Esophagus squamous epithelium (tissue), 4 donors: Measurements from ENCODE around the gene KIF18B.

Experiments used
- POLR2A ChIP-seq, 4 donors: fragments of 450-650 bp; IDR thresholded peaks; one replicate each; pipeline ENCODE4 v1.6.1; 2017; ENCODE audit warnings: antibody characterized with exemption in 4 of 4, mild to moderate bottlenecking in 4 of 4, moderate library complexity in 3 of 4
- TF ChIP-seq, protein P1 (sequence below), 6 experiments: fragments of 450-650 bp in 4 of 6; fragments of 200-600 bp in 2 of 6; sonication (generic) in 2 of 6; IDR thresholded peaks; one replicate each; pipeline ENCODE4 v1.5.1; 2016 to 2019; ENCODE audit warnings: antibody characterized with exemption in 6 of 6, mild to moderate bottlenecking in 4 of 6, moderate library complexity in 4 of 6

DNA sequence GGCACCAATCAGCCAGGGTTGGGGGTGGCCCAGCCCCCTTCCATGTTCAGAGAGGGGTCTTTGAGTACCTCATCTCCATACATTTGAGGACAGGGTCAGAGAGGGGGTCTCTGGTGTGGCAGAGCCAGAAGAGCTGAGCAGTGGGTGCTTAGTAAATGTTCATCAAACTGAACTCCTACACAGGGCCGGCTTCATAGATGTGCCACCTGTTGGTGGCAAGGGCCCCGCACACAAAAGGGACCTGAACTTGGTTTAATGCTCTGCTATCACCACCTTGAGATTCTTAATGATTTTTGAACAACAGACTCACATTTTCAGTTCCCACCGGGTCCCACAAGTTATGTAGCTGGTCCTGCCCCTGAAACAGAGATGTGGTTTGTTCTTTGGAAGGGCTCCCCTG is 29.5 kb upstream of the KIF18B start:
- TF ChIP-seq, protein P1, sequence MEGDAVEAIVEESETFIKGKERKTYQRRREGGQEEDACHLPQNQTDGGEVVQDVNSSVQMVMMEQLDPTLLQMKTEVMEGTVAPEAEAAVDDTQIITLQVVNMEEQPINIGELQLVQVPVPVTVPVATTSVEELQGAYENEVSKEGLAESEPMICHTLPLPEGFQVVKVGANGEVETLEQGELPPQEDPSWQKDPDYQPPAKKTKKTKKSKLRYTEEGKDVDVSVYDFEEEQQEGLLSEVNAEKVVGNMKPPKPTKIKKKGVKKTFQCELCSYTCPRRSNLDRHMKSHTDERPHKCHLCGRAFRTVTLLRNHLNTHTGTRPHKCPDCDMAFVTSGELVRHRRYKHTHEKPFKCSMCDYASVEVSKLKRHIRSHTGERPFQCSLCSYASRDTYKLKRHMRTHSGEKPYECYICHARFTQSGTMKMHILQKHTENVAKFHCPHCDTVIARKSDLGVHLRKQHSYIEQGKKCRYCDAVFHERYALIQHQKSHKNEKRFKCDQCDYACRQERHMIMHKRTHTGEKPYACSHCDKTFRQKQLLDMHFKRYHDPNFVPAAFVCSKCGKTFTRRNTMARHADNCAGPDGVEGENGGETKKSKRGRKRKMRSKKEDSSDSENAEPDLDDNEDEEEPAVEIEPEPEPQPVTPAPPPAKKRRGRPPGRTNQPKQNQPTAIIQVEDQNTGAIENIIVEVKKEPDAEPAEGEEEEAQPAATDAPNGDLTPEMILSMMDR (IDR thresholded peaks at IDR 0.05): no peak
- TF ChIP-seq POLR2A (IDR thresholded peaks at IDR 0.05): no peak
